GM19467 (cell line): ENCODE data around the gene GPRASP3.

Source experiments
- ATAC-seq: cut with Tn5 transposase; IDR thresholded peaks from one replicate; pipeline ENCODE4 v1.9.1; 2021; ENCODE audit warnings: mild to moderate bottlenecking, moderate library complexity; ENCODE audit not compliant: unreplicated experiment

GPRASP3 gene

GRCh38 chrX:102745857-102746584 lies 25.5 kb downstream of the GPRASP3 start:
- no peak for ATAC-seq

- ATAC-seq, result no peak
Measured at GRCh38 chrX:102765217-102765616, 44.7 kb downstream of the GPRASP3 start.

- ATAC-seq, result no peak
Measured at GRCh38 chrX:102765809-102766208, 45.3 kb downstream of the GPRASP3 start.

GRCh38 chrX:102767287-102767686 lies 46.7 kb downstream of the GPRASP3 start:
- no peak for ATAC-seq

GRCh38 chrX:102768987-102769761 lies 48.6 kb downstream of the GPRASP3 start:
- peak; percentile 94 for ATAC-seq
